PC-9 (cell line): ENCODE results near the gene ACOXL.

ENCODE experiments used
- EZH2 ChIP-seq: fragments of 200-600 bp; sonication (generic); IDR thresholded peaks from 2 replicates; pipeline ENCODE4 v1.8.0; 2017; ENCODE audit warnings: antibody characterized with exemption, low read depth
- TF ChIP-seq, protein P1 (sequence below): fragments of 200-600 bp; sonication (generic); conservative IDR thresholded peaks from 2 replicates; pipeline ENCODE4 v1.6.1; 2017; ENCODE audit warnings: mixed run types, antibody characterized with exemption, mild to moderate bottlenecking, moderate library complexity

DNA sequence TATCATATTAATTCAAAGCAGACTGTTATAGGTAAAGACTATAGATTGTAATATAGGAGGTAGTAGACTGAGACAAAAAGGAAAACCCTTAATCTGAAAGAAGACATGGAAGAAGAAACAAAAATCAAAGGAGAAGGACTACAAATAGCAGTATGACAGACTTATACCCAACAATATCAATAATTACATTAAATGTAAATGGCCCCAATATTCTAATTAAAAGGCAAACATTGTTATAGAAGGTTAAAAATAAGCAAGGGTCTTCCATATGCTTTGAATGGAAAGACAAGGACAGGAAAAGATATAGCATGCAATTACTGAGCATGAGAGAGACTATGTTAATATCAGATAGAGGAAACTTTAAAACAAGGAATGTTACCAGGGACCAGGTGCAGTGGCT, 278.8 kb downstream of the ACOXL start:
- TF ChIP-seq, protein P1, sequence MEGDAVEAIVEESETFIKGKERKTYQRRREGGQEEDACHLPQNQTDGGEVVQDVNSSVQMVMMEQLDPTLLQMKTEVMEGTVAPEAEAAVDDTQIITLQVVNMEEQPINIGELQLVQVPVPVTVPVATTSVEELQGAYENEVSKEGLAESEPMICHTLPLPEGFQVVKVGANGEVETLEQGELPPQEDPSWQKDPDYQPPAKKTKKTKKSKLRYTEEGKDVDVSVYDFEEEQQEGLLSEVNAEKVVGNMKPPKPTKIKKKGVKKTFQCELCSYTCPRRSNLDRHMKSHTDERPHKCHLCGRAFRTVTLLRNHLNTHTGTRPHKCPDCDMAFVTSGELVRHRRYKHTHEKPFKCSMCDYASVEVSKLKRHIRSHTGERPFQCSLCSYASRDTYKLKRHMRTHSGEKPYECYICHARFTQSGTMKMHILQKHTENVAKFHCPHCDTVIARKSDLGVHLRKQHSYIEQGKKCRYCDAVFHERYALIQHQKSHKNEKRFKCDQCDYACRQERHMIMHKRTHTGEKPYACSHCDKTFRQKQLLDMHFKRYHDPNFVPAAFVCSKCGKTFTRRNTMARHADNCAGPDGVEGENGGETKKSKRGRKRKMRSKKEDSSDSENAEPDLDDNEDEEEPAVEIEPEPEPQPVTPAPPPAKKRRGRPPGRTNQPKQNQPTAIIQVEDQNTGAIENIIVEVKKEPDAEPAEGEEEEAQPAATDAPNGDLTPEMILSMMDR: no peak
- no peak for TF ChIP-seq EZH2
